IMR-90 (cell line): ENCODE results near the gene UBE3A. TPM values are rescaled to one million over a fixed set of nuclear protein-coding genes. Genes with fewer than 3 reads are reported as not detected.

Experiments used
- ATAC-seq: fragments of 200-7000 bp; cut with Tn5 transposase; 2 replicates; pipeline ENCODE4 v1.9.1; 2020; ENCODE audit warnings: low read depth, mild to moderate bottlenecking, moderate library complexity
- BruUV-seq: library from RNA; stranded (reverse); fragments of 400-500 nt; replicated peaks from 2 replicates; lab custom pipeline; 2021; lab: Mats Ljungman, UMichigan
- CTCF ChIA-PET: fragments of 300-600 bp; formaldehyde crosslinking; extraction: SDS; loops from one replicate; lab custom pipeline; 2021; ENCODE audit warnings: antibody characterized with exemption; lab: Yijun Ruan, JAX
- POLR2A ChIA-PET: fragments of 300-600 bp; sonication (Branson Sonifier 250); formaldehyde crosslinking; loops from one replicate; lab custom pipeline; 2022; ENCODE audit warnings: antibody characterized with exemption; ENCODE audit not compliant: unreplicated experiment; lab: Charles Lee
- DNase-seq: peaks from one replicate; pipeline ENCODE4 v3.0.0; 2013
- H2AFZ ChIP-seq: replicated peaks from 2 replicates; pipeline ENCODE3; 2013; ENCODE audit warnings: low read length, mild to moderate bottlenecking; ENCODE audit not compliant: poor library complexity
- H2AK5ac ChIP-seq: 2 replicates; pipeline ENCODE4 v1.6.1; 2013; ENCODE audit warnings: low read depth, low read length, inconsistent platforms
- H2AK9ac ChIP-seq: replicated peaks from 2 replicates; pipeline ENCODE3; 2013; ENCODE audit warnings: mild to moderate bottlenecking, low read depth, low read length, moderate library complexity; ENCODE audit not compliant: poor library complexity
- H2BK120ac ChIP-seq: 2 replicates; pipeline ENCODE4 v1.6.1; 2013; ENCODE audit warnings: low read depth, low read length, inconsistent platforms
- H2BK15ac ChIP-seq: 3 replicates; pipeline ENCODE4 v1.6.1; 2013; ENCODE audit warnings: low read depth, low read length, inconsistent platforms
- H2BK20ac ChIP-seq: 2 replicates; pipeline ENCODE4 v1.6.1; 2013; ENCODE audit warnings: low read depth, mild to moderate bottlenecking, inconsistent platforms, low read length, moderate library complexity
- H2BK5ac ChIP-seq: 2 replicates; pipeline ENCODE4 v1.6.1; 2013; ENCODE audit warnings: mild to moderate bottlenecking, low read depth, low read length, inconsistent platforms; ENCODE audit not compliant: poor library complexity, severe bottlenecking
- H3K14ac ChIP-seq: replicated peaks from 2 replicates; pipeline ENCODE4 v1.6.1; 2013; ENCODE audit warnings: low read depth, low read length, inconsistent platforms
- H3K18ac ChIP-seq: 2 replicates; pipeline ENCODE4 v1.6.1; 2013; ENCODE audit warnings: low read depth, low read length, control low read depth
- H3K23ac ChIP-seq: 2 replicates; pipeline ENCODE4 v1.6.1; 2013; ENCODE audit warnings: low read depth, low read length, inconsistent platforms
- H3K27ac ChIP-seq: 2 replicates; pipeline ENCODE4 v1.5.1; 2013; ENCODE audit warnings: mild to moderate bottlenecking, control low read depth, low read length; ENCODE audit not compliant: insufficient read depth
- H3K27me3 ChIP-seq: 2 replicates; pipeline ENCODE4 v1.6.1; 2013; ENCODE audit warnings: low read length; ENCODE audit not compliant: control insufficient read depth, insufficient read depth
- H3K36me3 ChIP-seq: 2 replicates; pipeline ENCODE4 v1.6.1; 2013; ENCODE audit warnings: low read length, mixed read lengths; ENCODE audit not compliant: control insufficient read depth, insufficient read depth
- H3K4ac ChIP-seq: 2 replicates; pipeline ENCODE4 v1.6.1; 2013; ENCODE audit warnings: low read depth, low read length, inconsistent platforms
- H3K4me1 ChIP-seq: 2 replicates; pipeline ENCODE4 v1.6.1; 2013; ENCODE audit warnings: low read length, mixed read lengths; ENCODE audit not compliant: control insufficient read depth, insufficient read depth
- H3K4me2 ChIP-seq: 2 replicates; pipeline ENCODE4 v1.6.1; 2013; ENCODE audit warnings: low read depth, mild to moderate bottlenecking, control low read depth, low read length, moderate library complexity
- H3K4me3 ChIP-seq: 2 replicates; pipeline ENCODE4 v1.5.1; 2013; ENCODE audit warnings: low read depth, mild to moderate bottlenecking, control low read depth, low read length, moderate library complexity; ENCODE audit not compliant: insufficient read depth
- H3K56ac ChIP-seq: 2 replicates; pipeline ENCODE4 v1.6.1; 2013; ENCODE audit warnings: low read length, inconsistent platforms; ENCODE audit not compliant: insufficient read depth; ENCODE audit errors: extremely low read depth
- H3K79me1 ChIP-seq, 2 experiments: 2 replicates each; pipeline ENCODE4 v1.6.1; 2013; ENCODE audit warnings: low read length in 2 of 2, inconsistent platforms in 1 of 2, low read depth in 1 of 2
- H3K9ac ChIP-seq: 2 replicates; pipeline ENCODE4 v1.6.1; 2013; ENCODE audit warnings: low read depth, low read length, control low read depth
- H3K9me1 ChIP-seq: 2 replicates; pipeline ENCODE4 v1.6.1; 2013; ENCODE audit warnings: low read length, inconsistent platforms; ENCODE audit not compliant: insufficient read depth
- H3K9me3 ChIP-seq: 2 replicates; pipeline ENCODE4 v1.6.1; 2013; ENCODE audit warnings: low read length; ENCODE audit not compliant: control insufficient read depth, insufficient read depth
- H4K20me1 ChIP-seq: 2 replicates; pipeline ENCODE4 v1.6.1; 2013; ENCODE audit warnings: low read length, inconsistent platforms; ENCODE audit not compliant: insufficient read depth
- H4K5ac ChIP-seq: 2 replicates; pipeline ENCODE4 v1.6.1; 2013; ENCODE audit warnings: mild to moderate bottlenecking, low read depth, low read length, control low read depth
- H4K8ac ChIP-seq, 2 experiments: 2 replicates each; pipeline ENCODE4 v1.6.1; 2013; ENCODE audit warnings: low read depth in 2 of 2, low read length in 2 of 2, control low read depth in 1 of 2, inconsistent platforms in 1 of 2
- H4K91ac ChIP-seq: 2 replicates; pipeline ENCODE4 v1.6.1; 2013; ENCODE audit warnings: low read depth, low read length, inconsistent platforms; ENCODE audit not compliant: insufficient read depth
- CEBPB ChIP-seq: IDR thresholded peaks from 2 replicates; pipeline ENCODE4 v1.6.1; 2012; ENCODE audit warnings: low read depth, low read length, improper control_type of control experiment
- FOS ChIP-seq: fragments of 150-350 bp; IDR thresholded peaks from 2 replicates; pipeline ENCODE4 v1.6.1; 2016; ENCODE audit warnings: low read depth, low read length
- MAZ ChIP-seq: IDR thresholded peaks from 2 replicates; pipeline ENCODE4 v1.6.1; 2012; ENCODE audit warnings: low read depth, mild to moderate bottlenecking, low read length, improper control_type of control experiment, moderate library complexity, borderline replicate concordance
- NFE2L2 ChIP-seq: fragments of 150-350 bp; IDR thresholded peaks from 2 replicates; pipeline ENCODE4 v1.6.1; 2016; ENCODE audit warnings: low read depth, mild to moderate bottlenecking, low read length
- RCOR1 ChIP-seq: IDR thresholded peaks from 2 replicates; pipeline ENCODE4 v1.6.1; 2012; ENCODE audit warnings: mild to moderate bottlenecking, low read length, improper control_type of control experiment; ENCODE audit not compliant: insufficient replicate concordance
- RFX5 ChIP-seq: IDR thresholded peaks from 2 replicates; pipeline ENCODE4 v1.8.0; 2012; ENCODE audit warnings: low read depth, mild to moderate bottlenecking, low read length, moderate library complexity
- SMC3 ChIP-seq: fragments of 150-350 bp; IDR thresholded peaks from 2 replicates; pipeline ENCODE4 v1.6.1; 2016; ENCODE audit warnings: low read depth, mild to moderate bottlenecking, antibody characterized with exemption, low read length, moderate library complexity
- WGBS, 2 experiments: methylation state at CpG; one replicate each; pipeline versions ENCODE4 v1.1.5 to v1.1.7; 2013; ENCODE audit warnings: missing lambda C conversion rate in 2 of 2; ENCODE audit not compliant: insufficient read length in 1 of 2; ENCODE audit errors: extremely low coverage in 2 of 2; 5-methylcytosine and 5-hydroxymethylcytosine counted together
- dilution Hi-C: fragments of 300-500 bp; cut with HindIII; formaldehyde crosslinking; loops from one replicate; pipeline ENCODE4 v1.14.3; 2018; ENCODE audit warnings: low sequenced_read_pairs; ENCODE audit not compliant: unreplicated experiment
- in situ Hi-C: fragments of 300-500 bp; cut with MboI; formaldehyde crosslinking; loops from 3 replicates; pipeline ENCODE4 v1.14.3; 2019; ENCODE audit warnings: low sequenced_read_pairs, inconsistent platforms, mixed read lengths
- intact Hi-C: fragments of 100-400 bp; cut with micrococcal nuclease; formaldehyde crosslinking; loops from 2 replicates; pipeline ENCODE4 v1.10.0; 2022
- polyA plus RNA-seq, 3 experiments: library from polyadenylated mRNA; depleted of rRNA; stranded (reverse); fragments of >200 nt; gene quantifications; 2 replicates each; pipeline ENCODE4 v1.2.3, GENCODE V29; 2012; ENCODE audit warnings: low replicate concordance in 1 of 3
- total RNA-seq: library from RNA; depleted of rRNA; stranded (reverse); fragments of >200 nt; gene quantifications from 2 replicates; pipeline ENCODE4 v1.2.3, GENCODE V29; 2012
- TF ChIP-seq, protein P1 (sequence below): conservative IDR thresholded peaks from 2 replicates; pipeline ENCODE4 v1.5.1; 2012; ENCODE audit warnings: mild to moderate bottlenecking, low read depth, low read length, improper control_type of control experiment

Gene UBE3A
- total and polyA plus RNA-seq, 2 of the 4 experiments (the other 2 are of a cell fraction), result 19.3 to 53.2 TPM

DNA sequence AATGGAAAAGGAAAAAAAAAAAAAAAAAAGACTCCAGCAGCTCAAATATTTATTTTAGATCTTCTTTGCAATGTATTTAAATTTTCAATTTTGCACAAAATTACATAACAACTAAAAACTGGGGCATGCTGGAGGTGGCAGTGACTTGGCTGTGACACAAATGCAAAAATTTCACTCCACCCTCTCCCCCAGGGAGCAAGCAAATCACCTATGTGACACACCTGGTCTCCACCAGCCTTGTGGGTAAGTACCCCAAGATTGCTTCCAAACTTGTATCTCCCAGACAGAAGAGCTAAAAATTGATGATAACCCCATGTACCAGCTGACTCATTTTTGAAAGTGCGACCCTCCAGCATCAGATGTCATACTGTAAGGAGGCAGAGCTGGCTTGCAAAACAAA lies 32.0 kb downstream of the UBE3A start:
- WGBS, 2 experiments, result no CpG with 5 or more reads among the region's 1 CpG

More for the DNA sequence above, 32.0 kb downstream of the UBE3A start:
- H3K23ac ChIP-seq, result no peak overlapping the region
- H2AK9ac ChIP-seq, result no peak overlapping the region
- H4K91ac ChIP-seq, result no peak overlapping the region
- H3K9me1 ChIP-seq, result peaks cover 6% of the 10 kb centered on the region; the same call in 1 of the 2 replicates
- H2AFZ ChIP-seq, result no peak overlapping the region
- H3K27me3 ChIP-seq, result no peaks in the 10 kb centered on the region
- no peak for TF ChIP-seq CEBPB
- TF ChIP-seq FOS, result no peak
- TF ChIP-seq, protein P1, sequence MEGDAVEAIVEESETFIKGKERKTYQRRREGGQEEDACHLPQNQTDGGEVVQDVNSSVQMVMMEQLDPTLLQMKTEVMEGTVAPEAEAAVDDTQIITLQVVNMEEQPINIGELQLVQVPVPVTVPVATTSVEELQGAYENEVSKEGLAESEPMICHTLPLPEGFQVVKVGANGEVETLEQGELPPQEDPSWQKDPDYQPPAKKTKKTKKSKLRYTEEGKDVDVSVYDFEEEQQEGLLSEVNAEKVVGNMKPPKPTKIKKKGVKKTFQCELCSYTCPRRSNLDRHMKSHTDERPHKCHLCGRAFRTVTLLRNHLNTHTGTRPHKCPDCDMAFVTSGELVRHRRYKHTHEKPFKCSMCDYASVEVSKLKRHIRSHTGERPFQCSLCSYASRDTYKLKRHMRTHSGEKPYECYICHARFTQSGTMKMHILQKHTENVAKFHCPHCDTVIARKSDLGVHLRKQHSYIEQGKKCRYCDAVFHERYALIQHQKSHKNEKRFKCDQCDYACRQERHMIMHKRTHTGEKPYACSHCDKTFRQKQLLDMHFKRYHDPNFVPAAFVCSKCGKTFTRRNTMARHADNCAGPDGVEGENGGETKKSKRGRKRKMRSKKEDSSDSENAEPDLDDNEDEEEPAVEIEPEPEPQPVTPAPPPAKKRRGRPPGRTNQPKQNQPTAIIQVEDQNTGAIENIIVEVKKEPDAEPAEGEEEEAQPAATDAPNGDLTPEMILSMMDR, result no peak
- TF ChIP-seq MAZ, result no peak
- no peak for TF ChIP-seq NFE2L2
- TF ChIP-seq RFX5, result no peak
- no peak for TF ChIP-seq RCOR1
- no peak for TF ChIP-seq SMC3
- H3K4me2 ChIP-seq, result no peak overlapping the region
- H3K9ac ChIP-seq, result no peak overlapping the region
- ChIA-PET CTCF (interaction anchor here (0.6 kb wide), 1 partner anchor 31 kb away, joined by 4 read pairs; no protein-coding TSS in a partner anchor), POLR2A (no interaction called here)
- H2BK15ac ChIP-seq, result no peak overlapping the region
- no peak overlapping the region for H3K4ac ChIP-seq
- DNase-seq, result no peak
- H3K79me1 ChIP-seq, result peaks cover 26 to 59% of the 10 kb centered on the region in 2 experiments
- H3K27ac ChIP-seq, result no peak overlapping the region
- dilution Hi-C loops (no loop called here), intact Hi-C loops (loop anchor here (5.0 kb wide), 1 partner anchor 35 kb away; no protein-coding TSS in a partner anchor), in situ Hi-C loops (no loop called here)
- no peak for ATAC-seq
- H3K18ac ChIP-seq, result no peak overlapping the region
- no peak overlapping the region for H4K8ac ChIP-seq
- peaks cover 18% of the 10 kb centered on the region for H3K36me3 ChIP-seq
- H3K4me1 ChIP-seq, result peaks cover 11% of the 10 kb centered on the region
- no peak overlapping the region for H4K5ac ChIP-seq
- H3K4me3 ChIP-seq, result no peak overlapping the region
- no peak overlapping the region for H3K56ac ChIP-seq
- H2BK5ac ChIP-seq, result no peak overlapping the region
- BruUV-seq, result no TSS peak
- H2AK5ac ChIP-seq, result no peak overlapping the region
- no peak overlapping the region for H2BK20ac ChIP-seq
- no peak overlapping the region for H2BK120ac ChIP-seq
- H3K9me3 ChIP-seq, result peaks cover 5% of the 10 kb centered on the region
- no peak overlapping the region for H3K14ac ChIP-seq
- H4K20me1 ChIP-seq, result peaks cover 45% of the 10 kb centered on the region
